SK-N-SH (cell line): ENCODE measurements around the gene UTP14C. TPM values are rescaled to one million over a fixed set of nuclear protein-coding genes. Genes with fewer than 3 reads are reported as not detected.

Experiments used
- CTCF ChIA-PET: fragments of 300-600, 350-600 bp; formaldehyde crosslinking; extraction: SDS; loops from one replicate; lab custom pipeline; 2021; lab: Yijun Ruan, JAX
- POLR2A ChIA-PET: fragments of 350-600 bp; sonication (Branson Sonifier 250); formaldehyde crosslinking; extraction: SDS; loops from one replicate; lab custom pipeline; 2020; ENCODE audit warnings: antibody characterized with exemption, inconsistent platforms; lab: Yijun Ruan, JAX
- DNase-seq: peaks from one replicate; pipeline ENCODE4 v3.0.0; 2012
- H2AFZ ChIP-seq: fragments of 200-600 bp; sonication (generic); 2 replicates; pipeline ENCODE4 v1.8.1; 2016; ENCODE audit warnings: antibody characterized with exemption, mild to moderate bottlenecking, low read depth
- H3F3A ChIP-seq: fragments of 200-600 bp; sonication (generic); replicated peaks from 2 replicates; pipeline ENCODE3; 2016; ENCODE audit warnings: antibody characterized with exemption, mild to moderate bottlenecking; ENCODE audit not compliant: insufficient read depth
- H3K27ac ChIP-seq, 2 experiments: fragments of 200-500 bp in 1 of 2; fragments of 200-600 bp in 1 of 2; sonication (Bioruptor generic) in 1 of 2; sonication (generic), shearing (Covaris generic) in 1 of 2; 2 replicates each; pipeline versions ENCODE4 v1.5.1 to v1.6.1; 2014 to 2016; ENCODE audit warnings: low read depth in 2 of 2, inconsistent platforms in 1 of 2, low read length in 1 of 2, mild to moderate bottlenecking in 1 of 2, mixed read lengths in 1 of 2
- H3K27me3 ChIP-seq: fragments of 200-600 bp; sonication (generic), shearing (Covaris generic); 2 replicates; pipeline ENCODE4 v1.6.1; 2016; ENCODE audit warnings: mixed run types; ENCODE audit not compliant: insufficient read depth
- H3K36me3 ChIP-seq, 2 experiments: fragments of 200-500 bp in 1 of 2; fragments of 200-600 bp in 1 of 2; sonication (Bioruptor generic) in 1 of 2; sonication (generic) in 1 of 2; replicated peaks in 1 of 2; 2 replicates each; pipeline versions ENCODE3 to v1.5.1; 2014 to 2016; ENCODE audit warnings: low read length in 1 of 2, mild to moderate bottlenecking in 1 of 2; ENCODE audit not compliant: insufficient read depth in 2 of 2, control insufficient read depth in 1 of 2
- H3K4me1 ChIP-seq, 2 experiments: fragments of 200-500 bp in 1 of 2; fragments of 200-600 bp in 1 of 2; sonication (Bioruptor generic) in 1 of 2; sonication (generic), shearing (Covaris generic) in 1 of 2; 2 replicates each; pipeline versions ENCODE4 v1.5.1 to v1.6.1; 2014 to 2016; ENCODE audit warnings: low read depth in 1 of 2, low read length in 1 of 2, mixed run types in 1 of 2; ENCODE audit not compliant: insufficient read depth in 2 of 2, control insufficient read depth in 1 of 2
- H3K4me2 ChIP-seq: fragments of 200-600 bp; sonication (generic), shearing (Covaris generic); 2 replicates; pipeline ENCODE4 v1.6.1; 2017; ENCODE audit warnings: mixed run types
- H3K4me3 ChIP-seq, 2 experiments: fragments of 200-500 bp in 1 of 2; fragments of 200-600 bp in 1 of 2; sonication (Bioruptor generic) in 1 of 2; sonication (generic), shearing (Covaris generic) in 1 of 2; 2 replicates each; pipeline versions ENCODE4 v1.5.1 to v1.8.1; 2014 to 2016; ENCODE audit warnings: low read depth in 2 of 2, inconsistent platforms in 1 of 2, low read length in 1 of 2, mild to moderate bottlenecking in 1 of 2, mixed read lengths in 1 of 2, moderate library complexity in 1 of 2
- H3K79me2 ChIP-seq: fragments of 200-600 bp; sonication (generic); 2 replicates; pipeline ENCODE4 v1.8.1; 2017; ENCODE audit warnings: mild to moderate bottlenecking; ENCODE audit not compliant: insufficient read depth
- H3K9ac ChIP-seq: fragments of 200-600 bp; sonication (generic); 2 replicates; pipeline ENCODE4 v1.6.1; 2017; ENCODE audit warnings: mixed run types
- H3K9me2 ChIP-seq: fragments of 200-600 bp; sonication (generic); 2 replicates; pipeline ENCODE4 v1.6.1; 2017; ENCODE audit warnings: mixed run types
- H3K9me3 ChIP-seq: fragments of 200-600 bp; sonication (generic); 2 replicates; pipeline ENCODE4 v1.6.1; 2017; ENCODE audit warnings: mixed run types, mild to moderate bottlenecking, moderate library complexity
- H4K20me1 ChIP-seq: fragments of 200-600 bp; sonication (generic); 2 replicates; pipeline ENCODE4 v1.6.1; 2017; ENCODE audit warnings: mild to moderate bottlenecking, mixed run types; ENCODE audit not compliant: insufficient read depth
- CHD2 ChIP-seq: fragments of 150-350 bp; IDR thresholded peaks from 2 replicates; pipeline ENCODE4 v1.6.1; 2018; ENCODE audit warnings: low read length; ENCODE audit not compliant: partially characterized antibody
- ELF1 ChIP-seq: IDR thresholded peaks from 2 replicates; pipeline ENCODE4 v1.4.0; 2012
- EP300 ChIP-seq, 2 experiments: IDR thresholded peaks; 2 replicates each; pipeline versions ENCODE4 v1.4.0 to v1.6.1; 2012; ENCODE audit warnings: borderline replicate concordance in 1 of 2, low read depth in 1 of 2, low read length in 1 of 2
- EZH2phosphoT487 ChIP-seq: fragments of 200-600 bp; sonication (generic); IDR thresholded peaks from 2 replicates; pipeline ENCODE4 v1.6.1; 2017; ENCODE audit warnings: low read depth, mixed run types, mild to moderate bottlenecking, antibody characterized with exemption, moderate library complexity, borderline replicate concordance
- FOSL2 ChIP-seq: IDR thresholded peaks from 2 replicates; pipeline ENCODE4 v1.4.0; 2012; ENCODE audit warnings: low read depth, mild to moderate bottlenecking, moderate library complexity, borderline replicate concordance
- FOXM1 ChIP-seq: IDR thresholded peaks from 2 replicates; pipeline ENCODE4 v1.4.0; 2012; ENCODE audit warnings: low read depth, mild to moderate bottlenecking
- GABPA ChIP-seq: IDR thresholded peaks from 2 replicates; pipeline ENCODE4 v1.4.0; 2012; ENCODE audit warnings: low read depth, mild to moderate bottlenecking
- GATA2 ChIP-seq: sonication (generic); formaldehyde crosslinking; IDR thresholded peaks from 2 replicates; pipeline ENCODE4 v1.5.0; 2020; ENCODE audit warnings: mild to moderate bottlenecking, missing genetic modification reagents
- JUND ChIP-seq: IDR thresholded peaks from 2 replicates; pipeline ENCODE4 v1.4.0; 2012
- MXI1 ChIP-seq: IDR thresholded peaks from 2 replicates; pipeline ENCODE4 v1.6.1; 2012; ENCODE audit warnings: mild to moderate bottlenecking, low read depth, low read length, improper control_type of control experiment
- NFIC ChIP-seq: IDR thresholded peaks from 2 replicates; pipeline ENCODE4 v1.4.0; 2012; ENCODE audit warnings: borderline replicate concordance
- NRF1 ChIP-seq: IDR thresholded peaks from 2 replicates; pipeline ENCODE4 v1.6.1; 2012; ENCODE audit warnings: low read depth, mild to moderate bottlenecking, low read length
- PBX3 ChIP-seq: IDR thresholded peaks from 2 replicates; pipeline ENCODE4; 2012
- POLR2AphosphoS5 ChIP-seq: IDR thresholded peaks from 2 replicates; pipeline ENCODE4 v1.6.1; 2012; ENCODE audit warnings: low read depth, low read length
- RAD21 ChIP-seq: IDR thresholded peaks from 2 replicates; pipeline ENCODE4 v1.6.1; 2012; ENCODE audit warnings: mild to moderate bottlenecking, low read length
- RCOR1 ChIP-seq: fragments of 150-350 bp; IDR thresholded peaks from 2 replicates; pipeline ENCODE4 v1.6.1; 2017; ENCODE audit warnings: antibody characterized with exemption, low read length
- REST ChIP-seq: IDR thresholded peaks from 2 replicates; pipeline ENCODE4 v1.6.1; 2012; ENCODE audit warnings: mild to moderate bottlenecking, low read depth, low read length, moderate library complexity
- RFX5 ChIP-seq: IDR thresholded peaks from 2 replicates; pipeline ENCODE4 v1.6.1; 2012; ENCODE audit warnings: mild to moderate bottlenecking, improper control_type of control experiment, low read length
- RXRA ChIP-seq: IDR thresholded peaks from 2 replicates; pipeline ENCODE4 v1.4.0; 2012; ENCODE audit warnings: low read depth, mild to moderate bottlenecking, borderline replicate concordance
- SIN3A ChIP-seq: IDR thresholded peaks from 2 replicates; pipeline ENCODE4 v1.6.1; 2012; ENCODE audit warnings: low read depth, mild to moderate bottlenecking, low read length, moderate library complexity, borderline replicate concordance
- SMC3 ChIP-seq: IDR thresholded peaks from 2 replicates; pipeline ENCODE4 v1.6.1; 2012; ENCODE audit warnings: low read depth, low read length, improper control_type of control experiment
- TCF12 ChIP-seq: IDR thresholded peaks from 2 replicates; pipeline ENCODE4 v1.4.0; 2012
- TEAD4 ChIP-seq: IDR thresholded peaks from 2 replicates; pipeline ENCODE4 v1.4.0; 2012; ENCODE audit warnings: mild to moderate bottlenecking, borderline replicate concordance; ENCODE audit not compliant: insufficient read depth
- USF2 ChIP-seq: fragments of 150-350 bp; IDR thresholded peaks from 2 replicates; pipeline ENCODE4 v1.6.1; 2017; ENCODE audit warnings: antibody characterized with exemption, low read length, low read depth, borderline replicate concordance
- YY1 ChIP-seq: IDR thresholded peaks from 2 replicates; pipeline ENCODE4 v1.4.0; 2012; ENCODE audit warnings: low read depth, mild to moderate bottlenecking
- WGBS: methylation state at CpG from one replicate; pipeline ENCODE4 v1.1.6; 2017; ENCODE audit warnings: low lambda C conversion rate; 5-methylcytosine and 5-hydroxymethylcytosine counted together
- polyA plus RNA-seq, 3 experiments: library from polyadenylated mRNA; depleted of rRNA; stranded (reverse); fragments of >200 nt; gene quantifications; 2 replicates each; pipeline ENCODE4 v1.2.3, GENCODE V29; 2012
- TF ChIP-seq, protein P1 (sequence below): fragments of 200-600 bp; sonication (generic); IDR thresholded peaks from 2 replicates; pipeline ENCODE4 v1.6.1; 2017; ENCODE audit warnings: antibody characterized with exemption, mild to moderate bottlenecking, moderate library complexity

Gene UTP14C
- polyA plus RNA-seq, 1 of the 3 experiments (the other 2 are of a cell fraction): 5.1 TPM

DNA sequence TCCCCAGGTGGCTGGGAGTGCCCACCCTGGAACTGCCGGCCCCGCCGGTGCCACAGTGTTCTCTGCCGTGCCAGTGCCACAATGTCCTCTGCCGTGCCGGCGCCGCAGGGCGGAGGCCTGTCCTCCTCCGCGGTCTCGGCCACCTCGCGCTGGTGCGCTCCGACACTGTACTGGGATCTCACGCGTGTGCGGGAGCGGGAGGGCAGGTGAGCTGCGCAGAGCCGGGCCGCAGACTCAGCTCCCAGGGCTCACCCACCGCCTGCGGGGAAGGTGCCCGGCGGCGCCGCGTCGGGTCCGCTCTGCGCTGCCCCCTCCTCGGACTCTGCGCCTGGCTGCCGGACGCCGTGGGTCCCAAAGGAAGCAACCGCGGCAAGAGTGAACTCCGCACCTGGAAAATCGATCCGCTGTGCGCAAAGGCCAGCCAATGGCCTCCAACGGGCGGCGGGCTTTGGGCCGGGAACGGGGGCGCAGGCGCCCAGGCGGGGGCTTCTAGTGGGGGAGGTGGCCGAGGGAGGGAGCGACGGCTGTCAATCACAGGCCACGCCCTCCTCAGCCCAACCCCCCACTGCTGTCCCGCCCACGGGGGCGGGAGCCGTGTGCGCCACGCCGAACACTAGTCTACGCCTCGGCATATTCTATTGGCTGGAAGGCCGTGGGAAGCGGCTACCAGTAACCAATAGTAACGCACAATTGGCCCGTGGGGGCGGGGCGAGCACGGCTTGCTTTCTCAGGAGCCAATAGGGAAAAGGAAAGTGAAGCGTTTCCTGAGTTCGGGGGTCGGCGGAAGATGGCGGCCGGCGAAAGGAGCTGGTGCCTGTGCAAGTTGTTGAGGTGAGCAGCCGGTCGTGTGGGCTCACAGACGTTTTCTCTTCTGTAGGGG lies 12.6 kb upstream of the UTP14C start, which contains the start of gene ALG11:
Gene ALG11, plus strand, starts transcription at position 767 of the 880 bp plus-strand sequence. Its CDS starts 21 bp downstream, at position 788.
- no peaks in the 10 kb centered on the region for H3K9me2 ChIP-seq
- no peaks in the 10 kb centered on the region for H3K9me3 ChIP-seq
- H3K79me2 ChIP-seq: peaks cover 54% of the 10 kb centered on the region
- 1% methylated on average over 34 of the region's 82 CpGs for WGBS
- ChIA-PET POLR2A (interaction anchor here (1.5 kb wide), 1 partner anchor 182 kb away, joined by 4 read pairs; no protein-coding TSS in a partner anchor), CTCF (interaction anchor here (1.1 to 1.8 kb wide), 4 partner anchors 8 to 439 kb away, joined by 3 to 6 read pairs (median 4); no protein-coding TSS in a partner anchor)
- H3K9ac ChIP-seq: peak within 1 kb of the TSS; percentile 91
- H3K4me3 ChIP-seq: peak within 1 kb of the TSS; percentile 98
- H3K4me1 ChIP-seq: peaks cover 7 to 12% of the 10 kb centered on the region in 2 experiments; a peak in 3 of 4 replicates
- H3K27ac ChIP-seq: peak within 1 kb of the TSS; percentile 67 to 72
- no peaks in the 10 kb centered on the region for H3F3A ChIP-seq
- peaks cover 0 to 16% of the 10 kb centered on the region in 2 experiments for H3K36me3 ChIP-seq
- peak within 1 kb of the TSS; percentile 98 for H2AFZ ChIP-seq
- peak within 1 kb of the TSS; percentile 98 for H3K4me2 ChIP-seq
- H3K27me3 ChIP-seq: no peaks in the 10 kb centered on the region
- no peaks in the 10 kb centered on the region for H4K20me1 ChIP-seq
- DNase-seq: peak; percentile 98
- TF ChIP-seq PBX3 (peak; percentile 99), EP300 (IDR thresholded peaks at IDR 0.05; ENCODE audit: borderline replicate concordance in 1 of 2, low read depth in 1 of 2, low read length in 1 of 2) (no peak), GABPA (peak; percentile 82), TEAD4 (no peak), EZH2phosphoT487 (no peak), ELF1 (no peak), RAD21 (no peak), YY1 (peak; percentile 92), POLR2AphosphoS5 (peak; percentile 93), CHD2 (peak; percentile 94), JUND (no peak), TCF12 (no peak), RCOR1 (no peak), NFIC (no peak), RXRA (no peak), SIN3A (0 out of 2 replicates have a peak, but pooled peaks have one; percentile 14), USF2 (no peak), SMC3 (no peak), REST (no peak), MXI1 (peak; percentile 60; the same call in 1 of the 2 replicates), GATA2 (CRISPR knock-in tag) (no peak), RFX5 (no peak; the same call in 1 of the 2 replicates), FOSL2 (no peak), NRF1 (peak; percentile 38), FOXM1 (no peak)
- TF ChIP-seq, protein P1, sequence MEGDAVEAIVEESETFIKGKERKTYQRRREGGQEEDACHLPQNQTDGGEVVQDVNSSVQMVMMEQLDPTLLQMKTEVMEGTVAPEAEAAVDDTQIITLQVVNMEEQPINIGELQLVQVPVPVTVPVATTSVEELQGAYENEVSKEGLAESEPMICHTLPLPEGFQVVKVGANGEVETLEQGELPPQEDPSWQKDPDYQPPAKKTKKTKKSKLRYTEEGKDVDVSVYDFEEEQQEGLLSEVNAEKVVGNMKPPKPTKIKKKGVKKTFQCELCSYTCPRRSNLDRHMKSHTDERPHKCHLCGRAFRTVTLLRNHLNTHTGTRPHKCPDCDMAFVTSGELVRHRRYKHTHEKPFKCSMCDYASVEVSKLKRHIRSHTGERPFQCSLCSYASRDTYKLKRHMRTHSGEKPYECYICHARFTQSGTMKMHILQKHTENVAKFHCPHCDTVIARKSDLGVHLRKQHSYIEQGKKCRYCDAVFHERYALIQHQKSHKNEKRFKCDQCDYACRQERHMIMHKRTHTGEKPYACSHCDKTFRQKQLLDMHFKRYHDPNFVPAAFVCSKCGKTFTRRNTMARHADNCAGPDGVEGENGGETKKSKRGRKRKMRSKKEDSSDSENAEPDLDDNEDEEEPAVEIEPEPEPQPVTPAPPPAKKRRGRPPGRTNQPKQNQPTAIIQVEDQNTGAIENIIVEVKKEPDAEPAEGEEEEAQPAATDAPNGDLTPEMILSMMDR: no peak
